ENCODE measurements around the gene GGT7. TPM values are rescaled to one million over a fixed set of nuclear protein-coding genes. Genes with fewer than 3 reads are reported as not detected.

The GGT7 gene
- total and polyA plus RNA-seq, 9 of the 15 experiments (the other 6 are each of a cell fraction or from before 2014, with no cell fraction given): 0.04 to 18.3 (median 5.9) TPM

GRCh38 chr20:34888468-34888867, 15.8 kb upstream of the GGT7 start (continued):
- no peak for TF ChIP-seq ZNF318 (IDR thresholded peaks at IDR 0.05; ENCODE audit: borderline replicate concordance in 1 of 2, low read depth in 1 of 2)
- no peak for TF ChIP-seq ZBTB8A (IDR thresholded peaks at IDR 0.05; ENCODE audit: partially characterized antibody)
- no peak for TF ChIP-seq KLF6 (CRISPR knock-in tag; IDR thresholded peaks at IDR 0.05; ENCODE audit: borderline replicate concordance)
- no peak; a peak in 1 of 6 replicates for TF ChIP-seq ZBTB11 (CRISPR knock-in tag; IDR thresholded peaks at IDR 0.05)
- TF ChIP-seq MECOM (CRISPR knock-in tag; IDR thresholded peaks at IDR 0.05): peak; percentile 36; the same call in 1 of the 2 replicates
- no peak for TF ChIP-seq ZBTB7A (IDR thresholded peaks at IDR 0.05; ENCODE audit: borderline replicate concordance, control insufficient read depth, low read depth, low read length)
- 0 out of 2 replicates have a peak, but pooled peaks have one; percentile 51 for TF ChIP-seq CHAMP1 (IDR thresholded peaks at IDR 0.05)
- no peak for TF ChIP-seq GABPB2 (CRISPR knock-in tag; conservative IDR thresholded peaks at IDR 0.05)
- no peak for TF ChIP-seq ZNF511 (CRISPR knock-in tag; IDR thresholded peaks at IDR 0.05)
- peak; percentile 40; the same call in 1 of the 2 replicates for TF ChIP-seq GATAD2B (IDR thresholded peaks at IDR 0.05; ENCODE audit: borderline replicate concordance)
- no peak for TF ChIP-seq SRSF1 (IDR thresholded peaks at IDR 0.05; ENCODE audit: low read depth, low read length)
- TF ChIP-seq MEIS2 (IDR thresholded peaks at IDR 0.05; ENCODE audit: partially characterized antibody): peak; percentile 91
